Dedifferentiated amniotic fluid mesenchymal stem cell (primary cell): ENCODE results near the gene RLIM.
"Not testable (repeated sequence)": the region's sequence is repeated elsewhere in the genome, so short reads cannot be mapped to it uniquely, and the experiment has no call there.

Source experiments
- DNase-seq: peaks from one replicate; pipeline ENCODE4 v3.0.0-alpha.2; 2016; ENCODE audit errors: extremely low spot score

The RLIM gene, protein sequence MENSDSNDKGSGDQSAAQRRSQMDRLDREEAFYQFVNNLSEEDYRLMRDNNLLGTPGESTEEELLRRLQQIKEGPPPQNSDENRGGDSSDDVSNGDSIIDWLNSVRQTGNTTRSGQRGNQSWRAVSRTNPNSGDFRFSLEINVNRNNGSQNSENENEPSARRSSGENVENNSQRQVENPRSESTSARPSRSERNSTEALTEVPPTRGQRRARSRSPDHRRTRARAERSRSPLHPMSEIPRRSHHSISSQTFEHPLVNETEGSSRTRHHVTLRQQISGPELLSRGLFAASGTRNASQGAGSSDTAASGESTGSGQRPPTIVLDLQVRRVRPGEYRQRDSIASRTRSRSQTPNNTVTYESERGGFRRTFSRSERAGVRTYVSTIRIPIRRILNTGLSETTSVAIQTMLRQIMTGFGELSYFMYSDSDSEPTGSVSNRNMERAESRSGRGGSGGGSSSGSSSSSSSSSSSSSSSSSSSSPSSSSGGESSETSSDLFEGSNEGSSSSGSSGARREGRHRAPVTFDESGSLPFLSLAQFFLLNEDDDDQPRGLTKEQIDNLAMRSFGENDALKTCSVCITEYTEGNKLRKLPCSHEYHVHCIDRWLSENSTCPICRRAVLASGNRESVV

DNA sequence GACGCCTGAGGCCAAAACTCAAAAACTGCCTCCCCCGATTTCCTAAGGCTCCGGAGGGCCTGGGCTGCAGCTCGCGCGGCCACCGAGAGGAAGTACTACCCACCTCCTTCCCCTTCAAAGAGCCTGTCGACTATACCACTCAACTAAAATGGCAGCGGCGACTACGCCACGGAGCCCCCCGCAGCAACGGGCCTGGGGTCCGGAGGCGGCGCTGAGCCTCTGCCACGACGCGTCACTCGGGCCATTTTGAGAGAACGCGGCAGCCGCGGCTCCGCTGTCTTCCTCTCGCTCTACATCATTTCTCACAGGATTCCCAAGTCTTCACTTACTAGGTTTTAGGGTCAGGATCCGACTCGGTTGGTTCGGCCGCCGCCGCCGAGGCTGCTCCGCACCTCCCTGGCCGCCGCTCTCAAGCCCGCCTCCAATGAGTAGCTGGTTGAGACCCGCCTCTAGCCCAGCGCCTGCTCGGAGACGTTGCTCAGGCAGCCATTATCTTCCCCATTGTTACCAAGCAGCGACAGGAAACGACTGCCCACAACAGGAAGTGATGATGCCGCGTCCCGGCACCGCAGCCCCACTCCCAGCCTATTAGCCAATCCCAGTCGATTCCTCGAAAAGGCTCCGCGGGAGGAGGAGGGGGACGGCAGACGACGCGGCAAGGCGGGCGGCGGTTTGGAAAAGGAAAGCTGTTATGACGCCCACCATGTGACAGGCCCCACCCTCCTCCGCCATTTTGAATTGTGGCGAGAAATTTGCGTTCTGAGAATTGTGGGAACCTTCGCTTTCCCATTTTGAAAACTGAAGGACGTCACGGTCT, at the start of gene RLIM:
Gene RLIM, minus strand, starts transcription at position 532 of the 817 bp plus-strand sequence. CDS start 18,647 bp downstream, outside the sequence.
- peak; percentile 93 for DNase-seq

DNA sequence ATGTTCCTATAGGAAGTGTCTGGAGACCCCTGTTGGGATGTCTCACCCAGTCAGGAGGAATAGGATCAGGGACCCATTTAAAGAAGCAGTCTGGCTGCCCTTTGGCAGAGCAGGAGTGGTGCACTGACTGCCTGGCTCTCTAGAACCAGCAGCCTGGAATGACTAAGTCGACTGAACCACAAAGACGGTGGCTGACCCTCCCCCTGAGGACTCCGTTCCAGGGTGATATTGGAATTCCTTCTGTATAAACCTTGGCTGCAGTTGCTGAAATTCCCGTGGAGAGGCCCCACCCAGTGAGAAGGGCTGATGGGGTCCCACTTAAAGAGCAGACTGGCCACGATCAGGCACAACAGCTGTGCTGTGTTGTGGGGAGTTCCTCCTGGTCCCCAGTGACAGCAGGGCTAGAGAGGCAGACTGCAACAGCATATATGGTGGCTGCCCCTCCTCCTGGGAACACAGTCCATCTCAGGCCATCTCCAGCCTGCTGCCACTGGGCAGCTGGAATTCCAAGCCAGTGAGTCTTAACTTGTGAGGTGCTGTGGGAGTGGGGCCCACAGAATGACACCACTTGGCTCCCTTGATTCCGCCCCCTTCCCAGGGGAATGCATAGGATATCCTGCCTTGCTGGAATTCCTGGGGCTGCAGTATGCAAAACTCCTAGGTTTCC, 41.8 kb upstream of the RLIM start:
- no peak for DNase-seq

DNA sequence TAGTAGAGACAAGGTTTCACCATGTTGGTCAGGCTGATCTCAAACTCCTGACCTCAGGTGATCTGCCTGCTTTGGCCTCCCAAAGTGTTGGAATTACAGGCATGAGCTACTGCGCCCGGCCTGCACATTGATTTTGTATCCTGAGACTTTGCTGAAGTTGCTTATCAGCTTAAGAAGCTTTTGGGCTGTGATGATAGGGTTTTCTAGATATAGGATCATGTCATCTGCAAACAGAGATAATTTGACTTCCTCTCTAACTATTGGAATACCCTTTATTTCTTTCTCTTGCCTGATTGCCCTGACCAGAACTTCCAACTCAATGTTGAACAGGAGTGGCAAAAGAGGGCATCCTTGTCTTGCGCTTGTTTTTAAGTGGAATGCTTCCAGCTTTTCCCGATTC, 40.5 kb upstream of the RLIM start:
- not testable (repeated sequence) for DNase-seq

DNA sequence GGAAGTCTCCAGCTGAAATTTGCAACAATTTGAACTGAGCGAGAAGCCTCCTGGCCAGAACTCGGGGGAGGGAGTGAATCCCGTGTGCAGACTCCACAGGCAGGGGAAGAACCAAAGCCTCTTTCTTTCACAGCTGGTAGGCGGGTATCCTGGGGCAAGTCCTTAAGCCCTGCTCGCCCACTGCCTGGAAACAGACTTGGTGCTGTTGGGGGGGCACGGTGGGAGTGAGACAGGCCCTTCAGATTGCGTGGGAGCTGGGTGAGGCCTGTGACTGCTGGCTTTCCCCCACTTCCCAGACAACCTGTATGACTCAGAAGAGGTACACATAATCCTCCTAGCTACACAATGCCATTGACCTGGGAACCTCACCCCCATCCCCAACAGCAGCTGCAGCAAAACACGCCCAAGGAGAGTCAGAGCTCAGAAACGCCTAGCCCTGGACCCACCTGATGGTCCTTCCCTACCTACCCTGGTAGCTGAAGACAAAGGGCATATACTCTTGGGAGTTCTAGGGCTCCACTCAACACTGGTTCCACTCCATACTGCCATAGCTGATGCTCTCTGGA, 22.4 kb upstream of the RLIM start:
- no peak for DNase-seq

DNA sequence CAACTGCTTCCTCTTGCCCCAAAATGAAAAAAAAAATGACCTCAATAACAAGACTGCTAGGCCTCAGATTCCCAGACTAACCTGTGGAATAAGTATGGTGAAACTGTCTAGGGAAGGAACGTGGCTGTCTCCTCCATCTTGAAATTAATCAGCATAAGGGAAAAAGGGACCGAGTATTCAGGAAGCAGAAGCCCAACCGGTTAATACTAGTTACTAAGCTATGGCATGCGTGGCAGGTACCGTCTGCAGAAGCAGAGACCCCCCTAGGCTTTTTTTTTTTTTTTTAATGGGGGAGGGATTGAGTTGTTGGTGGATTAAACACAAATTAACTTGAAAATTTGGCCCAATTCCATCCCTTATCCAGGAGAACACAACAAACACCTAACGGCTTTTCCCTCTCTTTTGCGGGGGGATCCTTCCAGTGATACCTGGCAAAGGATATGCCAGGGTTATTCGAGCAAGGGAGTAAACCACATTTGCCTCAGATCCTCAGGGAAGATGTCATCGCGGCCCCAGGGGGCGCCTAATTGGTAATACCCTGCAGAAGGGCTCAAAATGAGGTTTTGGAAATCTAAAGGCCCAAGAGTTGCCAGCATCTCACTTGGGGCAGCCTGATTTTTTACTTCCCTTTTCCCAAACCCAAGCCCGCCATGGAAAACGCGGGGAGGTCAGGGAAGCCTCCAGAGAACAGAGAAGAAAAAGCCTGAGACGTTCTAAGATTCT, 893 bp downstream of the RLIM start:
- DNase-seq, result no peak

DNA sequence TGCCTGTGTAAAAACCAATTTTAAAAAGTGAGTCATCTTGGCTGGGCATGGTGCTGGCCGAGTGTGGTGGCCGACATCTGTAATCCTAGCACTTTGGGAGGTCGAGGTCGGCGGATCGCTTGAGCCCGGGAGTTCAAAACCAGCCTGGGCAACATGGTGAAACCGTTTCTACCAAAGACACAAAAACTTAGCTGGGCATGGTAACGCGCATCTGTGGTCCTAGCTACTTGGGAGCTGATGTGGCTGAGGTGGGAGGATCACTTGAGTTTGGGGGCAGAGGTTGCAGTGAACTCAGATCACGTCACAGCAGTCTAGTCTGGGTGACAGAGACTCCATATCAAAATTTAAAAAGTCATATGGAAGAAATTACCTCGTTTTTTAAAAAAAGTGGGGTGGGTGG, 7.6 kb downstream of the RLIM start:
- no peak for DNase-seq

DNA sequence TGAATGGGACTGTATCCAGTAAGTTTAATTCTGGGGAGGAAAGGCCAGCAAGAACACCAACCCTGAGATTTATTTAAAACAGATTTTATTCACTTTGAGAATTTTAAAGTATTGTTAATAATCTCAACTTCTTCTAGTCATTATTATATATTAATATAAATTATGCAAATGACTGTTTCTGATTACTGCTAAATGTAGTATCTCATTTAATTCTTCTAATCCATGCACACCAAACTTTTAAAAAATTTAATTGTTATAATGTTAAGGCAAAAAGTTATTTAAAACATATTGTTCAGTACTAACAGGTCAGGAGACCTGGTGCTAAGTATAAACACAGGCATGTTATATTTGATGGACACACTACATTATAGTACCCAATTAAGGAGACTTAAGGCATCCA, 8.1 kb downstream of the RLIM start:
- DNase-seq, result no peak

DNA sequence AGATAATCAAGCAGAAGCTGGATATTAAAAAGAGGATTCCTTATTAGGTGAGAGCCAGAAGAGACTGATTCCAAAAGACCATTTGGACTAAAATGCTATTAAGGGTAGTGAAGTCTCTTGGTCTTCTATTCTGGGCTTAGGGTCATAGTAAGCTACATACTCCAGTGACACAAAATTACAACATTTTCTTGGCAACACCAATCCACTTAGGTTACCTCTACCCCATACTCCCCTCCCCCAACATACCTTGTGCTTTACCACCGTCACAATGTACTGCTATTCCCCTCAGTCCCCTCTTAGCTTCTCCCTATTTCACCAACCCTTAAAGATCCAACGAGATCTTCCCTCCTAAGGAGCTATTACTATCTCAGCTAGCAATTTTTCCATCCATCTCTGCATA, 11.4 kb downstream of the RLIM start:
- no peak for DNase-seq

DNA sequence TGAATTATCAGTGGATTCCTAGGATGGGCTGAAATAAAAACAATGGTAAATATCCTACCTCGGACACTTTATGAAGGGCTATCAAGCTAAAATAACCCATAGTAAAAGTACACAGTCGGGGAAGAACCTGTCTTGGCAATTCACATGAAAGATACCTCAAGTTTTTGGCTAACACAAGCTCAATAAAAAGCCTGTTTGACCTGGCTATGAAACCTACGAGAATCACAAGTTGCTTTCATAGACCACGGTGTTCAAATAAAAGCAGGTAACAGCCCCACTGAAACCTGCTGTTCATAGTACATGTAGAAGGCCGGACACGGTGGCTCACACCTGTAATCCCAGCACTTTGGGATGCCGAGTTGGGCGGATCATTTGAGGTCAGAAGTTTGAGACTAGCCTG, 12.3 kb downstream of the RLIM start:
- no peak for DNase-seq

DNA sequence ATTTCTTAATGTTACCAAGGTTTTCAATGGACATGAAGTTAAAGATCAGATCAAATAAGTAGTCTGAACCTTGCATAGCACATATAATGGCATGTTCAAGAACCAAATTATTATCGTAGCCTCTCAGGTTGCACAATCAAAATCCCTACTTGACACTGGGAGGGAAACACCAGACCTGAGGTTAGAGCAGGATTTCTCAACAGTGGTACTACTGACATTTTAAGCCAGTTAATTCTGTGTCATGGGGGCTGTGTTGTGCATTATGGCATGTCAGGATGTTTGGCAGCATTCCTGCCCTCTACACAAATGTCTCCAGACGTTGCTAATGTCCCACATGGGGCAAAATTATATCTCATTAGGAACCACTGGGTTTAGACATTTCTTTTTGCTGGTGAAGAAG, 20.8 kb downstream of the RLIM start:
- DNase-seq, result no peak

DNA sequence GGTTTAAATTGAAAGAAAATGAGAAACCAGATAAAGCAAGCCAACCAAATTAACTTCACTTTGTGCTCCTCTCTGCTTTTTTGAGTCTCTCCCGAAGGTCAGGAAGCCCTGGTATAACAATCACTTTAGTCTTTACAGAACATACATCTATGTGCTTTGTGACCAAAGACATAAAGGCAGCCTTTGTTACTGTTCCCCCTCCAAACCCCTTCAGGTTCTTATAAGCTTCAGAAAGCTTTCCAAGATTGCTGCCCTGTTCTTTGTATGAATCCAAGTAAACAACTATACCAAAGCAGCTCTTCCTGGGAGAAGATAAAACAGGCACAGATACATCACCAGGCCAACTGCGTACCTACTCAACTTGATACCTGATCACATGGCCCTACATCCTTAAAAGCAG, 28.7 kb downstream of the RLIM start:
- DNase-seq, result no peak

DNA sequence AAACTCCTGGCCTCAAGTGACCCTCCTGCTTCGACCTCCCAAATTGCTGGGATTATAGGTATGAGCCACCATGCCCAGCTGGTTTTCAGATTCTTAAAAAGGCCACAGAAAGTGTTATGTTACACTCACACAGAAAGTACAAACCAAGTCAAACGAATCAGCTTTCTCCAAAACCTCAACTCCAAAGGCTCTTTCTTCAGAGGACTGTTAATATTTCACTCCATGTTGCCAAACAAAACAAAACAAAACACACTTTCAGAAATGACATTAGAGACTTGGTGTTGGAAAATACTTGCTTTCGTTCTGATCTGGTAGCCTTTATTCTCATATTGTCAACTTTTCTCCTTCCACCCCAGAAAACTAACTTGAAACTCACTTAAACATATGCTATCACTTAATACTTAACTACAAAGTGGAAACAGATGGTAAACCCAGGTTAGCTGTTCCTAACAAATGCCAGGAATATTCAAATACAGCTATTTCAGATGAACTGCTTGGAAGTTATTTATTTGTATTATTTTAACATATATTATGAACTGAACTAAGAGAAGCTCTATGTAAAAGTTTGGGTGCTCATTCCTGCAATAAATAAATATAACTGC, 34.7 kb downstream of the RLIM start:
- DNase-seq, result peak; percentile 24

DNA sequence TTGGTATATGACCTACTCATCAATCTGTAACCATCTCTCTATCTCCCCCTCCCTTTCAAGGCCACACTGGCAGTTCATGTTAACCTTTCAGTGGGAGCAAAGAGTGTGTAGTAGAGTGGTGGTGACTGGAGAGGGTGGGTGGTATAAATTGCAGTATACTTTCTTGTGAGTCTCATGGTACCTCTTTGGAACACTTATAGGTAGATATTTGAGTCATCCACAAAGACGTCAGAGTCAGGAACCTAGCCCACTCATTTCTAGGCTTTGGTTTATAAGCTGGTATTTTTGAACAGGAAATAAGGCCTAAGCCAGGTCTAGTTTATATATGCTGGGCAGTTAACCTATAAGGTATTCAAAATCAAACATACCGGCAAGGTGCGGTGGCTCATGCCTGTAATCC, 36.3 kb downstream of the RLIM start:
- no peak for DNase-seq

DNA sequence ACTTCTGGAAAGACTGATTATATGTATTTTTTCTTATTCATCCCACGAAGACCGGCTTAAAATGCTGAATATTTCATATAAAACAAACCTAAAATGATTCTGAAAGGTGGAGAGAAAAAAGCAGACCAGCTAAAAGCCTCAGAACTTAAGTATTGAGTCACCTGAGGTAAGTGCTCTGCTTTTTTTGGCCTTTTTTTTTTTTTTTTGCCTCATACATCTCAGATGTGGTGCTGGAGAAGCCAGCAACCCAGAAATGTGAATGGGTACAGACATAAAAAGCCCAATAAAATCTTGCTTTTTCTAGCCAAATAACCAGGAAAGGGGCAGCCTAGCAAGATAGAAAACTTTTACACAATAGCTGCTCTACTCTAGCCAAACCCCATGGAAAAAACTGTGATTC, 57.0 kb downstream of the RLIM start:
- DNase-seq, result no peak

DNA sequence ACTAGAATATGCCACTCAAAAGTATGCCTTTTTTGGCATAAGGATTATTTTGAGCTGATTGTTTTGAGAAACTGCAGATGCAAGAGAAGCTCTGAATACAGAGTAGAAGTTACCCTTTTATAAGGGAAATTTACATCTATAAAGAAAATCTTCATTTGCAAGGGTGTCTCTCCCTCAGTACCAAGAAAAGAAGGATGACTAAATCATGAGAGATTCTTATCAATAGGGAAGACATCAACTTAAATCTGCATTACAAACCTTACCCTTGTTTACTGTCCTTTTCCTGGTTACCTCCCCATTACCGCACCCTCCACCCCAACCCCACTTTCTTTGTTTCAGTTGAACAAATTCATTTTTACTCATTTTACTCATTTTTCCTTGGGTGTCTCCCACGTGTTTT, 62.5 kb downstream of the RLIM start:
- no peak for DNase-seq

DNA sequence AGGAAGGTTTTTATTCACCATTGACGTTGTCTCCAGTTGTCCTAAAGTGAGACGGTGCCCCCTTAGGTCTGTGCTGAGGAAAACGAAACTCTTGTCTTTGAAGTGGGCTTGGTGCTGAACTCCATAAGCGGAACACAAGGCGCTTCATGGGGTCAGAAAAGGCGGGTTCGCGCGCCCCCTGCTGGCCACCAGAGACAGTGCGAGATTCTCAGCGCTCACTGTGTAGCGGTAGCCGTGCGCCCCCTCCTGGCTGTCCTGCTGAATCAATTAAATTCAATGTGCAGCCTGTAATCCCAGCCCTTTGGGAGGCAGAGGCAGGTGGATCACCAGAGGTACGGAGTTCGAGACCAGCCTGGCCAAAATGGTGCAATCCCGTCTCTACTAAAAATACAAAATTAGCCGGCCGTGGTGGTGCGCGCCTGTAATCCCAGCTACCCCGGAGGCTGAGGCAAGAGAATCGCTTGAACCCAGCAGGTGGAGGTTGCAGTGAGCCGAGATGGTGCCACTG, 64.1 kb downstream of the RLIM start:
- peak; percentile 41 for DNase-seq

DNA sequence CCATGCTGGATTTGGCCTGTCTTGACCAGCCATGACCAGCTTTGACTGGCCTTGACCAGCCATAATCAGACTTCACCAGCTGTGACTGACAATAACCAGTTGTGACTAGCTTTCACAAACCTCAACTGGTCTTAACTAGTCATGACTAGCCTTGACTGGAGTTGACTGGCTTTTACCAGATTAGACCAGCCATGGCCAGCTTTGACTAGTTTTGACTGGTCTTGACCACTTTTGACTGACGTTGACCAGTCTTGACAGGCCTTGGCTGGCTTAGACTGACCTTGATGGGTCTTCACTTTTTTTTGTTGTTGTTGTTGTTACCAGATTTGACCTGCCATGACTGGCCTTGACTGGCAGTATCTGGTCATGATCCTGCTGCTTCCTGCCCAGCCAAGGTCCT, 67.4 kb downstream of the RLIM start:
- no peak for DNase-seq

DNA sequence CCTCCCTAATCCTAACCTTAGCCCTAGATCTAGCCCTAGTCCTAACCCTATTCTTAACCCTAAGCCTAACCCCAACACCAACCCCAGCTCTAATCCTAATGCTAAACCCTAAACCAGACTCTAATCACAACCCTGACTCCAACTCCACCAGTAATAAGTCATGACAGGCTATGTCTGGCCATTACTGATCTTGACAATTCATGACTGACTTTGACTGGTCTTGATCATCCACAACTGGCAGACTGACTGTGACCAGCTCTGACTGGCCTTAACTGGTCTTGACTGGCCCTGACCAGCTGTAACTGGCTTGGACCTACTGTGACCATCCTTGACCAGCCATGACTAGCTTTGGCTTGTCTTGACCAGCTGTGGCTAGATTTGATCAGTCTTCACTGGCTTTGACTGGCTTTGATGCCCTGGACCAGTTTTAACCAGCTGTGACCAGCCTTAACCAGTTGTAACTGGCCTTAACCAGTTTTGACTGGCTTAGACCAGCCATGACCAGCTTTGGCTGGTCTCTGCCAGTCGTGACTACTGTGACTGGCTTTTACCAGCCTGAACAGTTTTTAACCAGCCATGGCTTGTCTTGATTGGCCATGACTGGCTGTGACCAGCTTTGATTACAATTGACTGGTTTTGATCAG, 68.4 kb downstream of the RLIM start:
- DNase-seq, result no peak

DNA sequence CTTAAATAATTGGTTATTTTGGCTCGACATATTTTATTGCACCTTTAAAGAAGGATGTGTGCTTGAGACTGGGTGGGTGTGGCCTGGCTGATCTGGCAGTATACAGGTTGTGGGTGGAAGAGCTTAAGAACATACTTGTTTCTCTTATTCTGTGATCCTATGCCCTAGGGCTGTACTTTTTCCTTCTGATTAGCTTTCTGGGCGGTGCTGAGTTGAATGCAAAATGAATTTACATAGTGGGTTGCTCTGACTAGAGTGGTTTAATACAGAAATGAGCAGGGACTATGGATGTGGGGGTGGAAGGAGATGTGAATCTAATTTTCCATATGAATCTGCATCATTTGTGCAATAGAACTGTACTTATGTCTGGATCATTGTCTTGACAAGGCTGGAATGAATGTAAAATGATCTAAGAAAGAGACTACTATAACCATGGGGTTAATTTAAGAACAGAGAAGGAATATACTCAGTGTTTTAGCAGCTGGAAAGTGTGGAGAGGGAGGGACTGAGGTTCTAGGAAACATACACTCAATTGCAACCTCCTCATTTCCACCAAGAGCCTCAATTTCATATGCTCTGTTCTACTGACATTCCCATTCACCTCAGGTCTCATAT, 73.7 kb downstream of the RLIM start:
- no peak for DNase-seq
